Inflammatory macrophage treated with lipopolysaccharide for 1 hour (primary cell): Measurements from ENCODE around the gene MED8.
A peak's percentile ranks its signal among the peaks of the same experiment; 100 is the strongest.
"Not testable (repeated sequence)": the region's sequence is repeated elsewhere in the genome, so short reads cannot be mapped to it uniquely, and the experiment has no call there.

Experiments used
- DNase-seq, 2 donors: peaks; one replicate each; pipeline ENCODE4 v3.0.0-alpha.2; 2020 to 2022

MED8 gene

GRCh38 chr1:43421976-43422750 is 32.6 kb upstream of the MED8 start:
- DNase-seq: no peak

DNA sequence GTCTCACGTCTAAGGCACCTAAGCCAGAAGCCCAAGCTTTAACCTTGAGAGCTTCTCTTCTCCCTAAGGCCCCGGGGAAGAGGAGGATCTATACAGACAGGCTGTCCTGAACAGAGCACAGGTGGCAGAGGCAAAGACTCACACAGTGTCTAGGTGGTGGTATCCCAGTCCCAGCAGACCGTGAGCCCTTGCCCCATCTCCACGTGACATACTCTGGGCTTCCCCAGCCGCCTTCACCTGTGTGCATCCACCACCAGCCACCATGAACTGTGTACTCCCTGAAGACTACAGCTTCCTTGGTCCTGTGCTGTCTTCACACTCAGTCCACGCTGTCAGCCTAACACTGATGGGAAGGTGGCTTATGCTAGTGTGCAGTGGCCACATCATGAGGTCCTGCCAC is 31.8 kb upstream of the MED8 start:
- no peak for DNase-seq

DNA sequence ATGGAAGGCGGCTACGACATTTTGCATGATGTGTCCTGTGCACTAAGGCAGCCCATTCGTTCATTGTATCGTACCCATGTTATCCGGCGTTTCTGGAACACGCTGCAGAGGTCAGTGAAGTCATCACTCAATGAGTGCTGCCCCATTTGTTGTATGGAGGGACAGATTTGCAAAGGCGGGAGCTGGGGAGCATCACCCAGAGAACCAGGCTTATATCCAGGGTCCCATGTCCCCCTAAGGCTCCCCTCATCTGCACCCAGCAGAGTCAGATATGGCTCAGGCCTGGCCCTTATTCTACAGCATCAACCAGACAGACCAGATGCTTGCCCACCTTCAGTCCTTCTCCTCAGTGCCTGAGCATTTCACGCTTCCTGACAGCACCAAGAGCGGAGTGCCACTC is 31.3 kb upstream of the MED8 start:
- DNase-seq: no peak

- no peak for DNase-seq
These were observed 30.2 kb upstream of the MED8 start for GRCh38 chr1:43419627-43420425.

DNA sequence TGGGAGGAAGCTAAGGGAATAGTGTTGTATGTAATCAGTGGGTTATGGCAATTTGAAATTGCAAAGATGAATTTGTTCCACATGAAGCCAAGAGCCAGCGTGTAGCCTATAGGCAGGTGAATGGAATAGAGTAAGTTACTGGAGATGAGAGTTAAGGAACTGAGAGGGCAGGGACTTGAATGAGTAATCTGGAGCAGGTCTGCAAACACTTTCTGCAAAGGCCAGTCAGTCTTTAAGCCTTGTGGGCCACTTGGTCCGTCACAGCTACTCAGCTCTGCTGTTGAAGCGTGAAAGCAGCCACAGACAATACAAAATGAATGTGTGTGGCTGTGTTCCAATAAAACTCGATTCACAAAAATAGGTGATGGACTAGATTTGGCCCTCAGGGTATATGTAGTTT is 29.3 kb upstream of the MED8 start:
- no peak for DNase-seq

GRCh38 chr1:43415901-43416300 is 26.3 kb upstream of the MED8 start:
- no peak for DNase-seq

DNA sequence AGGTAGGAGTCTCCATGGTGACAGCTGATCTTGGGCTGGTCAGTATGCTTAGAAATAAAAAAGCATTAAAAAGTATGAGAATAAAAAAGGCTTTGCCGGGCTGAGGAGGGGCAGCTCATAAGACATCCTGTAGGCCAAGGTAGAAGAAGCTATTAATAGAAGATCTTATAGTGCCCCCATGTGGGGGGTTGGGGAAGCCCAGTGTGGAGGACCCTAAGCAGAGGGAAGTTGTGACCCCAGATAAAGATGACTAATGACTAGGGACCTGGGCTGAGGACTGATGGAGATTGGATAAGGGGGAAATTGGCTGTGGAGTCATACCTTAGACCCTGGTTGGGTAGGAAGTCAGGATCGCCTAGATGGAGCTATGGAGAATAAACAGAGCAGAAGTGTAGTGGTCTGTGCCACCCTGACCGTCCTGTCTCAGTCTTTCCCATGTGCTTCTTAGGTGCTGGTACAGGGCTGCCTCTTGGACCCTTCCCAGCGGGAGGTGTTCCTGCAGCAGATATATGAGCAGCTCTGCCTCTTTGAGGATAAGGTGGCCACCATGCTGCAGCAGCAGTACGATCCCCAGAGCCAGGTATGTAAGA is 25.1 kb upstream of the MED8 start:
- peak; percentile 42 to 84 for DNase-seq

DNA sequence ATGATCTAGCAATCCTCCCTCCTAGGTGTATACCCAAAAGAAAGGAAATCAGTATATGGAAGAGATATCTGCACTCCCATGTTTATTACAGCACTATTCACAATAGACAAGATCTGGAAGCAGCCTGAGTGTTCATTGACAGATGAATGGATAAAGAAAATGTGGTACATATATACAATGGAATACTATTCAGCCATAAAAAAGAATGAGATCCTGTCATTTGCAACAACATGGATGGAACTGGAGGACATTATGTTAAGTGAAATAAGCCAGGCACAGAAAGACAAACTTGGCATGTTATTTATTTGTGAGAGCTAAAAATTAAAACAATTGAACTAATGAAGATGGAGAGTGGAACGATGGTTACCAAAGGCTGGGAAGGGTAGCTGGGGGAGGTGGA is 23.8 kb upstream of the MED8 start:
- DNase-seq: not testable (repeated sequence)

DNA sequence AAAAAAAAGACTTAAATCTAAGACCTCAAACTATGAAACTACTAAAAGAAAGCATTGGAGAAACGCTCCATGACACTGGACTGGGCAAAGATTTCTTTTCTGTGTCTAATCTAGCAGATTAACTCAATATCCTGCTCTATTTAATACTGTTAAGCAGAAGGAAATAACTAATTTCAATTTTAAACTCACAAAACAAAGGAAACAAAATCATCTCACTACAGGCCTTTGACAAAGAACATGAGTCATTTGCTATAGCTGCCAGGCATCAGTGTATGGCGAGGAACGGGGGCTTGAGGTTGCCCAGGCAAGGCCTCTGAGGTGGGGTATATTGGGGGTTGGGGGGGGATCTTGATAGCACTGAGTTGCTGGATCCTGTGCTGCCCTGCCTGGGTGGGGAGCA is 21.0 kb upstream of the MED8 start:
- no peak for DNase-seq

- no peak for DNase-seq
These were observed 16.3 kb upstream of the MED8 start for GRCh38 chr1:43405876-43406234.

GRCh38 chr1:43405219-43405875 is 15.7 kb upstream of the MED8 start:
- DNase-seq: no peak

GRCh38 chr1:43404353-43404752 is 14.8 kb upstream of the MED8 start:
- DNase-seq: no peak

DNA sequence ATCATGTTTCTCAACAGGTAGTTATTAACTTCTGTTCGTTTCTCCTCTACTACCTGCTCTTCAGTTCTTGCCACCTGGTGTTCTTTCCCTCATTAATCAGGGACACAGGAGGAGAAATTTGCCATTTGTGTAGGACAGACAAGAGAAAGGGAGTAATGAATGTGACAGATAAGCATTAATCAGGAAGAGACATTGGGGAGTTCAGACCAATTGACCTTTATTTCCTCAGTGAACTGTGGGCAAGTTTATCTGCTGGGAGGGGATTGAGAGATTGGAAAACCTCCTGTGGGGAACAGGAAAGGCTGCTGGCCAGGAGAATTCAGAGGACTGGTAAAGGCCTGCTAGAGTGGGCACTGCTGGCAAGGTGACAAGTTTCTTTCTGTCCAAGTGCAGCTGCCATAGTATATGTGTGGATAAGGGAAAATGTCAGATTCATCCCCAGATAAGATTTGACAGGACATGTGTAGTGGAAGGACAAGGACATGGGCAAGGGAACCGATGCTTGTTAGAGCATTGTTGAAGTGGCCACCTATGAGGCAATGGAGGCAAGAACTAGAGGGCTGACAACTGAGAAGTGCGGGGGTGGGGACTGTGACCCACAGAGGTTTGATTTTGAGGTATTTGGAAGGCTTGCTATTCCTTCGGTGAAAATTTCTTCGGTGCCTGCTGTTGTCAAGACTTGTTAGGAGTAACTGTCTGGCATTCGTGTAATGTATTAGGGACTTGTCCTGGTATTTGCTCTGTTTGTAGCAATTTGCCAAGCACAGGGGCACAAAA is 12.7 kb upstream of the MED8 start:
- DNase-seq: no peak

GRCh38 chr1:43400441-43400840 is 10.8 kb upstream of the MED8 start:
- not testable (repeated sequence) for DNase-seq

GRCh38 chr1:43398227-43398626 is 8.6 kb upstream of the MED8 start:
- no peak for DNase-seq

- no peak for DNase-seq
These were observed 6.5 kb upstream of the MED8 start for GRCh38 chr1:43396059-43396458.

- DNase-seq: no peak
These were observed 5.9 kb upstream of the MED8 start for GRCh38 chr1:43395523-43395922.

DNA sequence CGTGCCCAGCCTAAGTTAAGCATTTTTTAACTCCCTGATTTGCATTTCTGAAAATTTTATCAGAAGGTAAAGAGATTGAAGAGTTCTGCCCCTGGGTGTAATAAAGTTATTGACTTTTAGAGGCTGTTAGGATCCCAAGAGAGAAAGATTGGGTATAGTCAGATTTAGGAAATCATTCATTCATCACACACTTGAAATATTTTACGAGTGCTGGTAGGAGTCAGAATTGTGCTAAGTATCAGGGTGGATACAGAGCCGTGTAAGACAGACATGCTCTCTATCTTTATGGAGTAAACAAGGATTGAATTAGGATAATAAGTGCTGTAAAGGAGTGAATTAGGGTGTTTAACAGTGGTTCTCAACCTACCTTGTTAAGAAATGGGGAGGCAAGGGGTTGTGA is 3.1 kb upstream of the MED8 start:
- no peak for DNase-seq

GRCh38 chr1:43388613-43389012 is 987 bp downstream of the MED8 start:
- no peak for DNase-seq

DNA sequence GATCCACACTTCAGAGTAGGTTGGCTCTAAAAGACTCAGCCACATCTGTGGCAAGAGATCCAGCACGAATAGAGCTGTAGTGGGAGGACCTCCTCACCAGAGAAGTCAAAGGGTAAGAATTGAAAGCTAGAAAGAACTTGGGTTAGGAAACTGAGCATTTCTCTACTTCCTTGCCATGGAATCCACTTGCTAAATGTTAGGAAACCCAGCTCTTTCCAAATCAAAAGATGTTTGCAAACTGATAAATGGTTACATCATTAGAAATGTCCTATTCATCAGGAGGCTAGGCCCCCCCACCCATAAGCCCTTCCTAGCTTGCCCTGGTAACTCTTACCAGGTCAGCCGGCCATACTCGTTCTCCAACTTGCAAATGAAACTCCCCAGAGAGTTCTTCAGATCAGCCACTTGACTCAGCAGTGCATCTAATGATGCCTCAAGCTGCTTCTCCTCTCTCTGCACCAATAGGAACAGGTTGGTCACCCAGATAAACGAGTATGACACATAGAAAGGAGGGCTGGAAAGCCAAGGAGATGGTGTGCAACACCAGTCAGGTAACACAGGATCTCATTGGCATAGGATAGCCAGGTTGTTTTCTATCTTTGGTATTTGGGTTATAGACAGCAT is 1.5 kb downstream of the MED8 start:
- peak; percentile 78 to 83 for DNase-seq

DNA sequence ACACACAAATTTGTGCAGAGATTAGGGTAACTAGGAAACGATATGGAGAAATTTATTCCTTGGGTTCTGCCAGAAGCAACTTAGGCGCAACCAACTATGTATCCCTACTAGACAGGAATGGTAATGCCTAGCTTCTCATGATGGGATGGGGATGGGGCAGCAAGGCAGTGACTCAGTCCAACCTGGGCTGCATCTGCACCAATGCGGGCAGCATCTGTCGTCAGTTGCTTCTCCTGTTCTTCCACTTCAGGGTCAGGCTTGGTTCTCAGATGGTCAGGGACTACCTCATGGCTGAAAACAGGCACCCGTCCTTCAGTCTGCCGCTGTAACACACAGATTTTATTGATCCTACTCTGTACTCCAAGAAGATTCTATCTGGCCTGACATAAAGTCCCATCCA is 2.9 kb downstream of the MED8 start:
- no peak for DNase-seq

DNA sequence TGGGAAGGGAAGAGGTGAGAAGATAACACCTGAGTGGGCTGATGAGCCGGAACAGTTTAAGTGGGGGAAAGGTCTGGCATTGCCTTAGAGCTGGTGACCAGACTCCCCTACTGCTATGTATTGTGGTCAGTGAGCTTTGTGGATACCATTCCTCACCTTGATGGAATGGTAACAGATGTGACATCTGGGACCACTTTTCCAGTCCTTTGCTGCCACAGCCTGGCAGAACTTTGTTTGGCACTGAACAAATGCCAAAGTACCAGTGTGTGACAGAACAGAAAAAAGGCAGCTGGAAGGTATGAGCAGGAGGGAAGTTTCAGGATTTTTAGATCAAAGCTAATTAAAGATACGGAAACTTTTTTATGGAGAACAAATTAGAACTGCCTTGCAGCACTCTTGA is 6.2 kb downstream of the MED8 start:
- DNase-seq: no peak
